Measurements from ENCODE around the gene ZNF385B.

DNA sequence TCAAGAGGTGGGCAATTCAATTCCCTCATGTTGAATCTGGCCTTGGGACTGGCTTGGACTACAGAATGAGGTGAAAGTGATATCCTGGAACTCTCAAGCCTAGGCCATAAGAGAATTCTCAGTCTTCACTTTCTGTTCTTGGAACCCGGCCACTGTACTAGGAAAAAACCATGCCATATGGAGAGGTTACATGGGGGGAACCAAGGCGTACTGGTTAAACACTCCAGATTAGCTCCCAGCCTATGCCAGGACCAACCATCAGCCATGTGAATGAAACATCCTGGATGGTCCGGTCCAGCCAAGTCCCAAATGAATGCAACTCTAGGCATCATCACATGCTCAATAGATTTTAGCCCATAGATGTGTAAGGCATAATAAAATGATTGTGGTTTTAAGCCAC, 56.4 kb downstream of the ZNF385B start:
- TF ChIP-seq RCOR1 (IDR thresholded peaks at IDR 0.05; ENCODE audit: low read length), result no peak
- TF ChIP-seq, protein P1, sequence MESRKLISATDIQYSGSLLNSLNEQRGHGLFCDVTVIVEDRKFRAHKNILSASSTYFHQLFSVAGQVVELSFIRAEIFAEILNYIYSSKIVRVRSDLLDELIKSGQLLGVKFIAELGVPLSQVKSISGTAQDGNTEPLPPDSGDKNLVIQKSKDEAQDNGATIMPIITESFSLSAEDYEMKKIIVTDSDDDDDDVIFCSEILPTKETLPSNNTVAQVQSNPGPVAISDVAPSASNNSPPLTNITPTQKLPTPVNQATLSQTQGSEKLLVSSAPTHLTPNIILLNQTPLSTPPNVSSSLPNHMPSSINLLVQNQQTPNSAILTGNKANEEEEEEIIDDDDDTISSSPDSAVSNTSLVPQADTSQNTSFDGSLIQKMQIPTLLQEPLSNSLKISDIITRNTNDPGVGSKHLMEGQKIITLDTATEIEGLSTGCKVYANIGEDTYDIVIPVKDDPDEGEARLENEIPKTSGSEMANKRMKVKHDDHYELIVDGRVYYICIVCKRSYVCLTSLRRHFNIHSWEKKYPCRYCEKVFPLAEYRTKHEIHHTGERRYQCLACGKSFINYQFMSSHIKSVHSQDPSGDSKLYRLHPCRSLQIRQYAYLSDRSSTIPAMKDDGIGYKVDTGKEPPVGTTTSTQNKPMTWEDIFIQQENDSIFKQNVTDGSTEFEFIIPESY (IDR thresholded peaks at IDR 0.05; ENCODE audit: borderline replicate concordance, low read depth), result no peak
- TF ChIP-seq CTCF (IDR thresholded peaks at IDR 0.05), result no peak
- no peak for TF ChIP-seq TAF1 (IDR thresholded peaks at IDR 0.05; ENCODE audit: borderline replicate concordance, low read depth, low read length)
- no peak for TF ChIP-seq RAD21 (IDR thresholded peaks at IDR 0.05; ENCODE audit: low read length)
